Stimulated activated CD4-positive, alpha-beta T cell treated with anti-CD3 and anti-CD28 coated beads, Interleukin-15, amount 100 ng/mL, for 1 hour (primary cell): ENCODE results near the gene TMCC1.

ENCODE experiments used
- DNase-seq, 2 donors: peaks; one replicate each; pipeline ENCODE4 v3.0.0-alpha.2; 2020; ENCODE audit warnings: low read depth in 1 of 2, low spot score in 1 of 2

Gene TMCC1

DNA sequence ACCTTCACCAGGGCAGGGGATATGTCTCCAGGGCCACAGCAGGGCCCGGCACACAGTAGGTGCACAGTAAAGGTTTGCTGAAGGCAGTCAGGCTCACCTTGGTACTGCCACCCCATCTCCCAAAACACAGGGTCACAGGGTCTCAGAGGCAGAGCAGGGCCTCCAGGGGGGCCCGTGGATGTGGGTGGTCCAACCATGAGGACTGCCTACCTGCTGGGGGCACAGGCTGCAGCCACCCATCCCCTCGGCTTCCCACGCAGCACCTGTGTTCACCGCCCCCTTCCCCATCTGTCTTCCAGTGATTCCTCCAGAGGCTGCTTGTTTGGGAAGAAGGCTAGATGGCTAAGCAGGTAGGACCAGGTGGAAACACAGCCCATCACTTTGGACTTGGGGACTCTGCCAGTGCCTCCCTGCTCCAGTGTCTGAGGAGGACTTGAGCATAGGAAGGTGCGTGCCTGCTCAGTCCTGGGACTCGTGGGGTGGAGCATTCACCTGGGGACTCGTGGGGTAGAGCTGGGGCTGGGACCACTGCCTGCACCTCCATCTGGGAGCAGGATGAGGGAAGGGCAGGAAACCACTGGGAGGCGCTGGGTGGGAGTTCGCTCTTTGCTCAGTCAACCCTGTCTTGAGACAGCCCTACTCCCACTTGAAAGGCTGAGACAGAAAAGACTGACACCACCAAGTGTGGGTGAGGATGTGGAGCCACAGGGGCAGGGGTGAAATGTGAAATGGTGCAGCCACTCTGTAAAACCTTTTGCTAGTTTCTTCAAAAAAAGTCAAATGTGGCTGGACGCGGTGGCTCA is 268.2 kb downstream of the TMCC1 start:
- DNase-seq, result no peak

DNA sequence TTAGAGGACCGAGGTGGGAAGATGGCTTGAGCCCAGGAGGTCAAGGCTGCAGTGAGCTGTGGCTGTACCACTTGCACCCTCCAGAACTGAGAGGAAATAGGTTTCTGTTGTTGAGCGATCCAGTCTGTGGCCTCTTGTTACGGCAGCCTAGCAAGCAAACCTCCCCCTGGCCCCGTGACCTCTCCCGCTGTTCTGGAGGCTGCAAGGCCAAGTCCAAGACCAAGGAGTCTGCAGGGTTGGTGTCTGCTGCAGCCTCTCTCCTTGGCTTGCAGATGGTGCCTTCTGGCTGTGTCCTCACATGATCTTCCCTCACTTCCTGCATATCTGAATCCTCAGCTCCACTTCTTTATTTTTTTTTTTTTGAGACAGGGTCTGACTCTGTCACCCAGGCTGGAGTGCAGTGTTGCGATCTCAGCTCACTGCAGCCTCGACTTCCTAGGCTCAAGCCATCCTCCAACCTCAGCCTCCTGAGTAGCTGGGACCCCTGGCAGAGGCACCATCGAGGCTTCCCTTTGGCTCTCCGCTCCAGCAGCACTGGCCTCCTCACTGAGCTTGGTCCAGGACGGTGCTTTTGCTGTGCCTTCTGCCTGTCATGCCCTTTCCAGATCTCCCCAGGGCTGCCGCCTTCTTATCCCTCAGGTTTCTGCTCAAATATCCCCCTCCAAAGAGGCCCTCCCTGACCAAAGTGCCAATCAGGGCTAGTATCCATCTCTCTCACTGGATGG is 269.0 kb downstream of the TMCC1 start:
- DNase-seq, result no peak

DNA sequence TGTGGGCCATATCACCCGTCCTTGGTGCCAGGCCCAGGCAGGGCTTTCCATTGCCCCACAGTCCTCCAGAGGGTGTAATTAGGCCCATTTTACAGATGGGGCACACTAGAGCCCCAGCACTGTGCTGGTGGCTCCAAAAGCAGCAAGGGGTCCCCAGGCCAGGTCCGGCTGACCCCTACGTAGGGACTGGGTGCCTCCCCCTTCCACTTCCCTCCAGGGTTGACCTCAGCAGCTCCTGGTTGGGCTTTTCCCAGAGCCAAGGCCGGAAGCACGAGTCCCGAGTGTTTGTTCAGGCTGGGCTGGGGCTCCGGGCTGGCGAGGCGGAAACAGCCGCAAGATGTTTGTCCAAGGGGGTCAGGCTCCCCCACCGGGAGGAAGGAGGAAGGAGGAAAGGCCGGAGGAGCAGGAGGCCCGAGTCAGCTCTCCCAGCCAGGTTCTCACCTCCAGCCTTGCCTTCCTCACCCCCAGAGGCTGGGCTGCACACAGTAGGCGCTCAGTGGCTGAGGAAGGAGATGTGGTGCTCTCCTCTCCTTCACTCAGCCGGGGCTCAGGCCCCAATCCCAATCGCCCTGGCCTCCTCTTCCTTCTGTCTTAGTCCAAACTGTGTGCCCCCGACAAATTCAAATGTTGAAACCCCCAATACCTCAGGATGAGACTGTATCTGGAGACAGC is 269.9 kb downstream of the TMCC1 start:
- DNase-seq, result no peak

DNA sequence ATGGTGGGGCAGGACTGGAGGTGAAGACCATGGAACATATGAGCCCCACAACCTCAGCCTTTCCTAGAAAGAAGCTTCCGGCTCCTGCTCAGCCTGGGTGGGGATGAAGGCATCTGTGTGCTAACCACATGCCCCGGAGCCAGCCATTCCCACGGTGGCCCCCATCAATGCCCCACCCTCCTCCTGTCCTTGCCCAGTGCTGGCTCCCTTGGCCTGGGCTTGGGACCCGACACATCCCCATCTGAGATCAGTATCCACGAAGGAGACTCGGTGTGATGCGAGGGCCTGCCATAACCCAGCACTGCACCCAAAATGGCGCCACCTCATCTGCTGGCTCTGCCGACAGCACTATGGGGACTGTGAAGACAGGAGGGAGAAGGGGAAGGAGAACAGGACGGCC is 270.6 kb downstream of the TMCC1 start:
- DNase-seq, result no peak

DNA sequence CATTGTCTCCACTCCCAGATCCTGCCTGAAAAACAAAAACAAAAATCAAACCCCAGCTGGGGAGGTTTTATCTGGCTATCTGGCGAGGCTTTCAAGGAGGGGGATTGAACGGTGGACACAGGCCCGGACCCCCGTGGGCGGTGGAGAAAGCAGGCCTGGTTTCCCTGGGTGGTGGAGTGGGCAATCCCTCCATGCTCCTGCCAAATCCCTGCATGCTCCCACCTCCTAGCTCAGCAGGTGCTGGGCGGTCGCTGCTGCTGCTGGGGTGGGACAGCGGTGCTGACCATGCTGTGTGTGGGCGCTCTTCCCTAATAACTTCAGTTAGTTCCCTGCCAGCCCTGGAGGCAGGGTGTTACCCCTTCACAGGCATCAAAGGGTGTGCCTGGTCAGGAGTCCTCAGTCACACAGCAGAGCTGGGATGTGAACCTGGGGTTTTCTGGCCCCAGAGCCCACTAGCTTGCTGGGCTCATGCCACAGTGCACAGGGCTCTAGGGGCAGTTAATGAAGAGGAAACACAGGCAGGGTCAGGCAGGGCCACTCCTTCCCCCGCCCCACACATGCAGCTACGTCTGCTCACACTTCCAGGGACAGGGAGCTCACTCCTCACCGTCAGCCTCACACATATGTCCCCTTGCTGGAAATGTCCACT is 271.2 kb downstream of the TMCC1 start:
- DNase-seq, result no peak

DNA sequence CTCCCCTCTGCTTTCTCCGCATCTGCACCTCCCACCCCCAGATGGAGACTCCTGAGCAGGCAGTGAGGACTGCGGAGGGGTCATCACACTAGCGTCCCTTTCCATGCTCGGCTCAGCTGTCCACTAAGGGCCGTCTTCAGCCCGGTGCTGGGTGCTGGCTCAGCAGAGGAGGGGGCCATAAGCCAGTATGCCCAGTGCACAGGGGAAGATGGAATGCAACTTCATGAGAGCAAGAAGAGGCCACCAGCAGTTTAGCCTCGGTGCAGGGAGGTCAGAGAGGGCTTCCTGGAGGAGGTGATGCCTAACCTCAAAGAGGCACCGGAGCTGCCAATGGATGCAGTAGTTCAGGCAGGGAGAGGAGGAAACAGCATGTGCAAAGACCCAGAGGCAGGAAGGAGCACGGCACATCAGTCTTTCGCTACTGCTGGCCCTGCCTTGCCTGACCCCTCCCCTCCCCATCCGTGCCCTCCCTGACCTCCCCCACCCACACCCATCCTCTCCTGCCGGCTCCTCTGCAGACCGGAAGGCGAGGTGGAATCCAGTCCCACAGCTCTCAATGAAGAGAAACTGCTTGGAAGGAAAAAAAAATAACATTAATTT is 271.8 kb downstream of the TMCC1 start:
- DNase-seq, result no peak

DNA sequence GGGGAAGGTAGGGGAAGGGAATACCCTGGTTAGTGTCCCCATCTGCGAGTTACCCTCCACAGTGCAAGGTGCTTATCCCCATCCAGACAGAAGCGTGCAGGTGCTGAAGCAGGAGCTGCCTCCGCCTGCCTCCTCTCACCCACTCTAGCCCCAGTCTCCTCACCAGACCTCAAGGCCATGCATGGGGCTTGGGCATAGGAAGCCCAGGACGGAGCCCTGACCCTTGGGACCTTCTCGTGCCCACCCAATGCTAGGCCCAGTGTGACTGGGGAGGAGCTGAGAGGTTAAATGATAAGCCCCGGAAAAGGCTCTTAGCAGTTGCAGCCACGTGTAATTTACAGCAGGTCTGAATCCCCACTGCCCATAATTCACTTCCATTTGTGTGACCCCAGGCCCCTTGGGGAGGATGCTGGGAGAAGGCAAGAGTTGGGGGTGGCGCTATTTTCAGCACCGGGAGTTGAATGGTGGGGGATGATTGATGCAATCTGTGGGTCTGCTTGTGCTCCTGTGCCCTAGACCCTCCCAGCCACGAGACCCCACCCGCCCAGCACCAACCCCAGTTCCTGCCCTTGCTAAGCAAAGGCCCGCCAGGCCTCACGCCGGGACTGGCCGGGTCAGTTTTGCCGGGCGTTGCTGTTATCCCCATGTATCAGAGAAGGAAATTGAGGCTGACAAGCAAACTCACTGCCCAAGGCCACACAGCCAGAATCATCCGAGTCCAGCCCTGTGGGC is 272.5 kb downstream of the TMCC1 start:
- DNase-seq, result no peak

DNA sequence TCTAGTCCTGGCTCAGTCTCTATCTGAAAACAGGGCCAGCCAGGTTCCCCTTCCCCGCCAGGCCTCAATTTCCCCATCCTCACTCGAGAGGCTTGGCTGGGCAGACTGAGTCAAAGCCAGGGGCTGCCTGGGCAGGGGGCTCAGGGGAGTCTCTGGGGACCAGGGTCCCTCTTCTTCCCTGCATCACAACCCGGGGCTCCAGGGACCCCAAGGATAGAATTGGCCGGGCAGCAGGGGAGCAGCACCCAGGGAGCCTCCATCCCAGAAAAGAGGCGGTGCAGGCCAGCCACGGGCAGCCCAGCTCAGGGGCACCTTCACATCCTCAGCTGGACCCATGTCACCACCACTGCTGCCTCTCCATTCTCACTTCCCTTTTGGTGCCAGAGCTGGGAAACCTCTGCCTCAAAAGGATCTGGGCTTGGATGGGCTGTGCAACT is 273.8 kb downstream of the TMCC1 start:
- DNase-seq, result no peak

DNA sequence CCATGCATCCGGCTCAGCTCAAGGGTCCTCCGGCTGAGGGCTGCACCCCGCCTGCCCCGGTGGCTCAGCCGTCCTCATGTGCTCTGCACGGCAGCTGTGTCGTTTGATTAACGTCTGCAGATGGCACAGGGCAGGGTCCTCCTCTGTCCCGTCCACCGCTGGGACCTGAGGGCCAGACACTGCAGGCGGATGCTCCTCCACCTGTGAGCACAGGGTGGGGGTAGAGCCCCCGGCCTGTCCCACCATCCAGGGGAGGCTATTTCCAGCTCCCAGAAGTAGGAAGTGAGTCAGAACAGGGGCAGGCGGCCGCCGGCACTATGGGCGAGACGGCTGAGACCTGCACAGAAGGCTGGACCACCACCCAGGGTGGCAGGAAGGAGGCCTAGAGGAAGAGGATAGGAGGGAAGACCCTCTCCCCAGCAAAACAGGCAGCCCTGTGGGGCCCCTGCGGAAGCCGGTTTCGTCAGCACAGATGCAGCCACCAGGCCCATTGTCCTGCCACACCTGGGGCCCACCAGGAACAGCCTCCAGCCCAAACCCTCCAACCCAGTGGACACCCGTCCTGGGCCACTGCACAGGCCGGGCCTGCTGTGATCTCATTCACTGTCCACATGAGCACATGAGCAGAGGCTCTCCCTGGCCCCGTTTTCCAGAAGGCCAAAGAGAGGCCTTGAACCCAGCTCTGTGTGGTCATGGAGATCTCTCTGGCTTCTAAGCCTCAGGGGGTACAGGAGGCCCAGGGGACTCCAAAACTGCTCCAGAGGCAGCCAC is 274.4 kb downstream of the TMCC1 start:
- no peak for DNase-seq

DNA sequence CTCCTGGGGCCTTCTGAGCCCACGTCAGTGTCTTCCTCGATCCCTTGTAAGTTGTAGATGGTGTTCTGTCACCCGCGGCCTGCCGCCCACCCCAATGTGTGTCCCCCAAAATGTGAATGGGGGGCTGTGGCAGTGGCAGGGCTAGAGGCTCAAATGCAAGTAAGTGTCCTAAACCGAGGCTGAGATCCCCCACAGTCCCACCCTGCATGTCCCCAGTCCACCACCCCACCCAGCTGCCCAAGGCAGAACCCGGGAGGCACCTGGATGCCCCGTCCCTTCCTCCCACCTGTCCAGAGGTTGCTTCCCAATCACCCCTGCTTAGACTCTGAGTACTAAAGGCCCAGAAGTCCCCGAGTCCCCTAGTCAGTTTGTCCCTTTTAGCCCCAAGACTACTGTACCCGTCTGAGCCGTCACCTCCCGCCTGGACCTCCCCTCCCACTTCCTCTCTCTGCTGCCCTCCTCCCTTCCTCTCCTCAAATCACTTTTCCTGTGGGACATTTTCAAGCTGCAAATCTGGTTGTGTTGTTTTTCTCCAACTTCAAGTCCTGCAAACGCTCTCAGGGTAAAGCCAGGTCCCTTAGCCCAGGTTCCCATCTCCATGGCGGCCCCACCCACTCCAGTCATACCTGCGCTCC is 275.2 kb downstream of the TMCC1 start:
- no peak for DNase-seq

DNA sequence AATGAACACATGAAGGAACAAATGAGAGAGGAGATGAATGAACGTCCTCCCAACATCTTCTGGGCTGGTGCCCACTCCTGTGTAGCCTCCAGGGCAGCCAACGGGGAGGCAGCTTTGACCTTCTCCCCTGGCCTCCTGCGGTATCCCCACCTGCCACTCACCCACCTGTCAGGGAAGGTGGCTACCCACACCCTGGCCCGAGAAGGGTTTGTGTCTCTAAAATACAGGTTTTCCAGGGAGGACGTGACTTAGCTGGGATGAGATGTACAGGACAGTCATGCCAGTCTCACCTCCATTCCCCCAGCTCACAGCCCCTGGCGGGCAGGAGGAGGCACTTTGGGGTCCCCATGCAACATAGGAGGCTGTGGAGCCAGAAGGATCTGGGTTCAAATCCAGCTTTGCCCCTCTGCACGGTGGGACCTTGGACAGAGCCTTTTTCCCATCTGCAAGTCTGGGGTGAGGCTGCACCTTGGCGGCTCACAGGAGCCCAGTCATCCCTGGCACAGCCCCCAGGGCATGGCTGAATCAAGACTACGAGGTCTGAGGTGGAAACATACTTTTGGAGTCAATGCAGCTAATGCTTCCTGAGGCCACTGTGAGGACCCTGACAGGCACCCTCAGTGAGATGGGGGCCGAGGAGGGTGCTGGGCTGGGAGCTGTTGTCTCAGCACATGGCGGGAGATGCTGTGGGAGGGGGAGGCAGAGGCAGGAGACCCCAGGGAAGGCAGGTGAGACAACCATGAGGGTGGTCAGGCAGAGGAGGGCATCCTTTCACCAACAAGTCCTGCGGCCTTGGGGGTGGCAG is 275.9 kb downstream of the TMCC1 start:
- DNase-seq, result no peak

DNA sequence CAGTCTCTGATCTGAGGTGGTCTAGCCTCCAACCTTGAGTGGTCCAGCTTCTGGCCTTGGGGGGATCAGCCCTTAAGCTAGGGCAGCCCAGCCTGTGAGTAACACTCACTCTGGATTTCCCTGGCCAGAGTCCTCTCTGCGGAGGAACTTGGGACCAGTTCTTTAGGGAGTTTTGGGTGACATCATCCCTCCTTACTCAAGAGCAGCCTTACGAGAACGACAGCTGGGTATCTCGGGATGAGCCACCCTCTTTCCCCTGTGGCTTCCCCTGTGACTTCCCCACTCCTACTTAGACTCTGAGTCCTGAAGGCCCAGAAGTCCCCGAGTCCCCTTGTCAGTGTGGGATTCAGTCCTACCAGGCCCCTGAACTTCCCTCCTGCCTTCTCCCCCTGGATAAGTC is 276.8 kb downstream of the TMCC1 start:
- no peak for DNase-seq

DNA sequence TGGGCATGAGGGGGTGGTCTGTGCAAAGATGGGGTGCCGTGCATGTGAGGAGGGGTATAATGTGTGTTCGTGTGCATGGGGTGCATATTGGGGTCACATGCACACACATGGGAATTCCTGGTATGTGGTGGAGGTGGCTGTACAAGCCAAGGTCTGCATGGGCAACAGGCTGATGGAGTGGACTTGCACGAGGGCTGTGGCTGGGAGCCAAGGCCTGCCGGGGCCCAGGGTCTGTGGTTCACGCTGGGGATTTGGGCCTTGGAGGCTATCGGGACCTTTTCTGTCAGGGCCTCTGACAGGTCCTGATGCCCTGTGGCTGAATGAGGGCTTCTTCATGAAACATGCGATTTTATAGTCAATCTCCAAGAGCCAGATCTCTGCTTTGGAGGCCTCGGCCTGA is 277.2 kb downstream of the TMCC1 start:
- DNase-seq, result no peak

DNA sequence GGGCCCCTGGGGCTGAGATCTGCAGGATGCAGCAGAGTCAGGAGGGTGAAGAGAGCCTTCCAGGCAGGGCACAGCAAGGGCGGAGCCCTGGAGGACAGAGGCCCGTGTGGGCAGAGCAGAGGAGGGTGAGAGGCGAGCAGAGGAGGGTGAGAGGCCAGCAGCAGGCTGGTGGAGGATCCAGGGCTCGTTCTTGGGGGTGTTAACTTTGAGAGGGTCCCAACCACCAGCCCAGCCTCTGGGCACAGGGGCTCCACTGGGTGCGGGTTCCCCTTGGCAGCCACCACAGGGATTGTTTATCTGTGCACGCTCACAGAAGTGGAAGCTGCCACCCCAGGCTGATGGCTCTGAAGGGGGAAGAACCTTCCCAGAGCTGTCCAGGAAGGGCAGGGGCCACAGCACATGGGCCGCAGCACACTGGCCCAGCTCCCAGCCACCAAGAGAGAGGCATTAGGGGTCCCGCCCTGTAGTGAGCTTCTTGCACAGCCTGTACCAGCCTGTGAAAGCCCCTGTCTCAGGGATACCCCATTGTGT is 277.7 kb downstream of the TMCC1 start:
- DNase-seq, result no peak

DNA sequence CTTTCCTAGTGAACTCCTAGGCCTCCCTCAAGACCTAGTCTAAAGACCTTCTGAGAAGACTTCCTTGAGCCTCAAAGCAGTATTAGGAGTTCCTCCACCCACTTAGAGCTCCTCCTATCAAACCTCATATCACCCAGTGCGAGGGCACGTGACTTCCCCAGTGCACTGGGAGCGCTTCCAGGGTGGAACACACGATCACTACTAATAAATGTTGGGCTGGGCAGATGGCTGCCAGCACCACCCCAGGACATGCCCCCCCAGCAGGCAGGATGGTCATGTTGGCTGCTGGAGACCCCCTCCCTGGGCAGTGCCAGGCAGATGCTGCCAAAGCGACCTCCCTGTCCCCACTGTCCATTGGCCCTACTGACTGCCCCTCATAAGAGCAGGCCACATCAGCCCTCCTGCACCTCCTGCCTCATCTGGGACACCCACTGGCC is 278.6 kb downstream of the TMCC1 start:
- DNase-seq, result no peak

DNA sequence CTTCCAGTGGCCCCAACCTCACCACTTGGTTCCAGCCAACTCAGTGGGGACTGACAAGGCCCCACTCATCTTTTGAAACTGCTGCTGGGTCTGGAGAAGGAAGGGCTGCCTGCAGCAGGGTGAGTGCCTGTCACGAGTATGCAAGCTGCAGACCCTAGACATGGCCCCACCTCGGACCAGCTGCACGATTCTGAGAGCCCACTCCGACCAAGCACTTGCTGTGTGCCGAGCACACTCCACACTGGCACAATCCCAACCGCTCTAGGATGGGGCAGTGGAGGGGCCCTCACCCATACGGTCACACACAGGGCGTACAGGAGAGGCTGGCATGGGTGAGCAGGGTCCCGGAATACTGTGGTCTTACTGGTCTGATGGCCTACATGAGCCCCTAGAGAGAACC is 279.1 kb downstream of the TMCC1 start:
- no peak for DNase-seq

DNA sequence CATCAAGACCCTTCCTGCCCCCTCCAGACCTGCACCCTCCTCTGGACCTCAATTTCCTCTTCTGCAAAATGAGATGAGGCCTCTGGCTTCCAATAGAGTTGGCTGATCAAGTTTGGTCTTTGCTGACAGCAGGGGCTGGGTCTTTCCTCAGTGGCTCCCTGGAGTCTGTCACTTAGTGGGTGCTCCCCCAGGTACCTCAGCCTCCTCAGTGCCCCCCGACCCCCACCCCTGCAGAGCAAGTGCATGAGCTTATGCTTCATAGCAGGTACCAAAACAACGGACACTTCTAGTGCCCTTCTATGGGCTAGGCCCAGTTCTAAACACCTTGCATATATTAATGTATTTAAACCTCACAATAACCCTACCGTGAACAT is 280.2 kb downstream of the TMCC1 start:
- DNase-seq, result no peak
